ENCODE results near the gene MSH5.

The MSH5 gene

GRCh38 chr6:31762356-31762755, 22.6 kb downstream of the MSH5 start, which contains the start of gene SAPCD1:
TSS of gene SAPCD1 (plus strand) at chr6:31762656. CDS start at chr6:31763055, 399 bp downstream.
- no peak for DNase-seq

GRCh38 chr6:31762878-31763618, 23.2 kb downstream of the MSH5 start:
- no peak for DNase-seq

DNA sequence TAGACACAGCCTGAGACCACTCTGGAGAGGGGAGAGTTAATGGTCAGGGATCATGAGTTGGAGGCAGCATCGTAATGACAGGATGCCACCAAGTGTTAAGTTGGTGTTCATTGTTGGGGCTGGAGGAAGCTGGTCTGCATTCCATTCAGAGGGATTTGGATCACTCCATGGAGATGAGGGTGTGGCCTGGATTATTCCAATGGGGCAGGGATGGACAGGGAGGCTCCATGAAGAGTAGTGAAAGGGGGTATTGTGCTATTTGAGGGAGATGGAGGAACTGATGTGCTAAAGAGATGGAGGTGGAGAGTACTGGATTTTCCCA, 23.8 kb downstream of the MSH5 start:
- no peak for DNase-seq

GRCh38 chr6:31764198-31764597, 24.4 kb downstream of the MSH5 start:
- DNase-seq = no peak

DNA sequence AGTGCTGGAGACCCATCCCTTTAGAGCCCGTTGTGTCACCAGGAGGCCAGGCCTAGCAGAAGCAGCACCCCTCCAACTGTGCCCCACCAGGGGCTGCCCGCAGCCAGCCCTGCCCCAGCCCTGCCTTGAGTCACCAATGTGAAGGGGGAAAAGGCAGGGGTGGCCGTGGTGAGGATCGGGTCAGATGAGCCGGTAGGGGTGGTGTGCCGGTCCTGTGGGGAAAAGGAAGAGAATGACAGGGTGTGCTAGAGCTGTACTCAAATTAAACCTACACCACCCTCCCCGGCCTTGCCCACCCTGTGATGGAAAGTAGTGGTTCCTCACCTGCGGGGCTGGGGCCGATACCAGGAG, 25.7 kb downstream of the MSH5 start:
- no peak for DNase-seq

- DNase-seq = no peak
Measured at GRCh38 chr6:31765910-31766794, 26.3 kb downstream of the MSH5 start.

GRCh38 chr6:31767096-31767645, 27.4 kb downstream of the MSH5 start:
- no peak for DNase-seq

DNA sequence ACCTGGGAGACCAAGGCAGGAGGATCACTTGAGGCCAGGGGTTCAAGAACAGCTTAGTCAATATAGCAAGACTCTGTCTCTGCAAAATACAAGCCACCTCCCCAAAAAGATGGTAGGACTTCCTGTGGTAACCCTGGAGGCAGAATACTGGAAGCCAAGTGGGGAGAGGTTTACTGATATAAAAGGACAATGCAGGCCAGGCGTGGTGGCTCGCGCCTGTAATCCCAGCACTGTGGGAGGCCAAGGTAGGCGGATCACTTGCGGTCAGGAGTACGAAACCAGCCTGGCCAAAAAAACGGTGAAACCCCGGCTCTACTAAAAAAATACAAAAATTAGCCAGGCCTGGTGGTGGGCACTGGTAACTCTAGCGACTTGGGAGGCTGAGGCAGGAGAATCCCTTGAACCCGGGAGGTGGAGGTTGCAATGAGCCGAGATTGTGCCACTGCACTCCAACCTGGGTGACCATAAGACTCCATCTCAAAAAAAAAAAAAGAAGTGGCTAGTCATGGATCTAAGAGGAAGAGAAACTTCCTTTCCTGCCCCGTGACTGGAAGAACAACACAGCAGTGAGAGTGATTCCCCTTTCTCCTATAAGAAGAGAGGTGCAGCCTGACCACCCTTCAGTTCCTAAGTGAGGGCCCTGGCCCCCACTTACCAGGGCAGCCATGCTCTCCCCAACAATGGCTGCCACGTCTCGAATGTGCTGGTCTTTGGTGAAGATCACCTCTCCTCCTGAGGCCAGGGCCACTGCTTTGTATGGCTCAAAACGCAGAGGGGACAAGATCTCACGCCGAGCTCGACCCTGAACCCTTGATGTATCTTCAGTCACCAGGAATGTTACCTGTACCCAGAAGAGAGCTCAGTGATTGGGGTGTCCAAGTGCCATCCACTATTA, 28.8 kb downstream of the MSH5 start:
- no peak for DNase-seq

GRCh38 chr6:31769684-31770371, 30.0 kb downstream of the MSH5 start:
- peak in 1 of 2 experiments; percentile 20 for DNase-seq

DNA sequence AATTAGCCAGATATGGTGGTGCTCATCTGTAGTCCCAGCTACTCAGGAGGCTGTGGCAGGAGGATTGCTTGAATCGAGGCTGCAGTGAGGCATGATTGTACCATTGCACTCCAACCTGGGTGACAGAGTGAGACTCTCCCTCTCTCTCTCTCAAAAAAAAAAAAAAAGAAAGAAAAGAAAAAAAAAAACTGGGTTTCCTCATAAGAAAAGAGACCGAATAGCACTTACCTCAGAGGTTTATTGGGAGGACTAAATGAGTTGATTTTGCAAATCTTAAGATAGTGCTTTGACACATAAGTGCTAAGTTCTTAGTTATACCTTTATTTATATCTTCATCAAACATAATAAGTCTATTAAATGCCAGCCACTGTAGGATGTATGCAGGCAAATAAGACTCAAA, 31.1 kb downstream of the MSH5 start:
- no peak for DNase-seq

GRCh38 chr6:31771992-31772358, 32.2 kb downstream of the MSH5 start:
- DNase-seq = no peak

DNA sequence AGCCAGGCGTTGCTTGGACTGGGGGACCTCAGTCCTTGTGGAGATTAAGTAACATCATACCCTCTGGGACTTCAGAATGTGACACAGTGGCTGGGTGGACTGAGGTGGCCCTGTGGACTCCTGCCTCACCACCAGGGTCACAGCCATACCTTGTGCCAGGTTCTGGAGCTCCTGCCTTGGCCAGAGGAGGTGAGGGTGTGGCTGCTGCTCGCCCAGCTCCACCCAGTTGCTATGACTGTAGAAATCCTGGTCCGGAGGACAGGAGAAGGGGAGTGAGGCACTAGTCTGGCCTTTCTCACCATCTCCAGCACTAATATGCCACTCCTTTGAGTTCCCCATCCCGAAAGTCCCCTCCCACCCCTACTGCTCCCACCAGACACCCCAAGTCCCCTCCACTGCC, 35.4 kb downstream of the MSH5 start:
- no peak for DNase-seq

- no peak for DNase-seq
Measured at GRCh38 chr6:31775633-31776484, 36.1 kb downstream of the MSH5 start.

GRCh38 chr6:31776485-31776988, 36.7 kb downstream of the MSH5 start:
- no peak for DNase-seq

DNA sequence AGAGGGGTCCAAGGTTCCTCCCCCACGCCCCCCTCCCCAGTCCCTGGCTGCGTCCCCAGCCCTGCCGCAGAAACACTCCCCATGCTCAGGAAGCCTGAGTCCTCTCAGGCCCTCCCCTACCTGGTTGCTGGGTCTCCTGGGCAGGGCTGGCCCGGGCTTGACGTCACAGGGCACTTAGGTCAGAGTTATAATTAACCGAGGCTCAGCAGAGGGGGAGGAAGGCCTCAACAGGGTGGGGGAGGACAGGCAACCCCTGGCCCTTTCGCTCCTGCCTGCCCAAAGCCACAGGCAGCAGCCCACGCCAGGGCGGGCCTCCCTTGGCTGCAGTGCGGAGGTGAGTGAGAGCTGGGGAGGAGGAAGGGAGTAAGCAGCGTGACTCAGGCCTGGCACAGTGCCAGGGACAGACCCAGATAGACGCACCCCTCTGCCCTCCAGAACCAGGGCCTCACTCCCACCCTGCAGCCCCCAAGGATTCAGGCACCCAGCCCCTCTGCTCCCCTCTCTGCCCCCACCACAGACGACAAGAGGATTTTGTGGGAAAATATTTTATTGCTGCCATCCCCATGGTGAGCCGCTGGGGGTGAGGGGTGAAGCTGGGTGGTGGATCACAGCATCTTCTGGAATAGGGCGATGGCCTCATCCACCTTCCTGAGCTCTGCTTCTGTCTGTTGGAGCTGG, 37.3 kb downstream of the MSH5 start, which contains the start of gene VWA7:
VWA7 (minus strand) TSS at position 340 of the 678 bp plus-strand sequence. CDS start 549 bp downstream, outside the sequence.
- no peak for DNase-seq

DNA sequence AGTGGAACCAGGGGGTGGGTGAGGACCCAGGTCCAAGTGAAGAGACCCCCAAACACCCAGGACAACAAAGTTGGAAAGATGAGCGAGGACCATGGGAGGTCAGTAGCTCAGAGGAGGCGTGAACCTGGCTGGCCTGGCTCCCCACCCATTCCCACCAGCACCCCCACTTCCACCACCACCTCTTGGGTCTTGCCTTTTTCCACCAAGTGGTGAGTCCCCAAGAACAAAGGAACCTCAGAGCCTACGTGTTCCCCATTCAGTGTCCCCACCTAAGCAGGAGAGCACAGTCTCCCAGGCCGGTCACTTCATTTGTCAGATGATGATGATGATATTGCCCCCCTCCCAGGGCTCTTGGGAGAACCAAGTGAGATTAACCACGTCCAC, 37.9 kb downstream of the MSH5 start:
- no peak for DNase-seq

GRCh38 chr6:31778193-31778592, 38.4 kb downstream of the MSH5 start:
- DNase-seq = no peak

- no peak for DNase-seq
Measured at GRCh38 chr6:31778999-31779885, 39.4 kb downstream of the MSH5 start.

- DNase-seq = no peak
Measured at GRCh38 chr6:31779908-31780307, 40.1 kb downstream of the MSH5 start.
